Activated CD4-positive, alpha-beta T cell treated with anti-CD3 and anti-CD28 coated beads for 36 hours (primary cell): ENCODE data around the gene NPPA. TPM values are rescaled to one million over a fixed set of nuclear protein-coding genes. Genes with fewer than 3 reads are reported as not detected.

Source experiments
- ATAC-seq: fragments of 200-7000 bp; cut with Tn5 transposase; one replicate; pipeline ENCODE4 v1.10.0; 2021; ENCODE audit warnings: mild to moderate bottlenecking, moderate library complexity
- CTCF ChIA-PET: fragments of 350-600 bp; sonication (Branson Sonifier 250); formaldehyde crosslinking; loops from one replicate; lab custom pipeline; 2021; ENCODE audit warnings: antibody characterized with exemption; lab: Charles Lee
- POLR2A ChIA-PET: fragments of 350-600 bp; sonication (Branson Sonifier 250); formaldehyde crosslinking; loops from one replicate; lab custom pipeline; 2021; ENCODE audit warnings: antibody characterized with exemption, inconsistent platforms; lab: Charles Lee
- DNase-seq: peaks from one replicate; pipeline ENCODE4 v3.0.0-alpha.2; 2020
- H3K27ac Mint-ChIP-seq: one replicate; pipeline ENCODE4 v1.8.0; 2021; ENCODE audit warnings: mixed read lengths
- H3K27me3 Mint-ChIP-seq: one replicate; pipeline ENCODE4 v1.8.0; 2021; ENCODE audit warnings: mixed read lengths
- H3K36me3 Mint-ChIP-seq: one replicate; pipeline ENCODE4 v1.8.0; 2021; ENCODE audit warnings: low read depth, mixed read lengths
- H3K4me1 Mint-ChIP-seq: one replicate; pipeline ENCODE4 v1.8.0; 2021; ENCODE audit warnings: mixed read lengths
- H3K4me3 Mint-ChIP-seq: one replicate; pipeline ENCODE4 v1.8.0; 2021; ENCODE audit warnings: mild to moderate bottlenecking, moderate library complexity, mixed read lengths
- H3K9me3 Mint-ChIP-seq: one replicate; pipeline ENCODE4 v1.8.0; 2021; ENCODE audit warnings: low read depth, mixed read lengths
- intact Hi-C, 2 experiments: fragments of 100-400 bp; cut with DNase I in 1 of 2; cut with micrococcal nuclease in 1 of 2; formaldehyde crosslinking; loops; one replicate each; pipeline versions ENCODE4 v1.14.2 to v1.15.1; 2022 to 2024; cut with DNase I, micrococcal nuclease
- total RNA-seq, 2 experiments: library from RNA; stranded (reverse); gene quantifications; one replicate each; pipeline ENCODE4 v1.2.3, GENCODE V29; 2021

The NPPA gene
- total RNA-seq, 2 experiments from 2014 or later = not detected

GRCh38 chr1:11873395-11874257 lies 26.0 kb upstream of the NPPA start:
- Mint-ChIP-seq H3K27ac (no peak overlapping the region), H3K4me3 (no peak overlapping the region), H3K36me3 (no peaks in the 10 kb centered on the region), H3K27me3 (no peaks in the 10 kb centered on the region), H3K4me1 (no peaks in the 10 kb centered on the region), H3K9me3 (no peaks in the 10 kb centered on the region)
- DNase-seq = no peak
- no peak for ATAC-seq
- intact Hi-C loops = no loop called here
- ChIA-PET POLR2A (no interaction called here), CTCF (interaction anchor here (0.6 to 0.7 kb wide), 3 partner anchors 122 to 221 kb away, joined by 3 to 4 read pairs (median 3); no protein-coding TSS in a partner anchor)

GRCh38 chr1:11872545-11872944 lies 25.0 kb upstream of the NPPA start:
- Mint-ChIP-seq H3K4me3 (no peak overlapping the region), H3K27ac (no peak overlapping the region), H3K9me3 (no peaks in the 10 kb centered on the region), H3K4me1 (no peaks in the 10 kb centered on the region), H3K27me3 (no peaks in the 10 kb centered on the region), H3K36me3 (no peaks in the 10 kb centered on the region)
- CTCF ChIA-PET = interaction anchor here (0.7 kb wide), 2 partner anchors 121 to 220 kb away, joined by 3 to 4 read pairs; no protein-coding TSS in a partner anchor
- no peak for ATAC-seq
- intact Hi-C loops = no loop called here
- POLR2A ChIA-PET = no interaction called here
- no peak for DNase-seq

GRCh38 chr1:11869650-11870207 lies 22.1 kb upstream of the NPPA start:
- no peak overlapping the region for H3K27ac Mint-ChIP-seq
- intact Hi-C loops = no loop called here
- CTCF ChIA-PET = interaction anchor here (1.4 kb wide), 1 partner anchor 31 kb away, joined by 5 read pairs; no protein-coding TSS in a partner anchor
- DNase-seq = no peak
- H3K27me3 Mint-ChIP-seq = peaks cover 1% of the 10 kb centered on the region
- no peaks in the 10 kb centered on the region for H3K36me3 Mint-ChIP-seq
- H3K4me1 Mint-ChIP-seq = no peaks in the 10 kb centered on the region
- no peak for ATAC-seq
- H3K9me3 Mint-ChIP-seq = no peaks in the 10 kb centered on the region
- POLR2A ChIA-PET = interaction anchor here (2.4 kb wide), 1 partner anchor 40 kb away, joined by 6 read pairs; no protein-coding TSS in a partner anchor
- H3K4me3 Mint-ChIP-seq = no peak overlapping the region

GRCh38 chr1:11869104-11869503 lies 21.5 kb upstream of the NPPA start:
- Mint-ChIP-seq H3K9me3 (no peaks in the 10 kb centered on the region), H3K4me1 (no peaks in the 10 kb centered on the region), H3K27ac (no peak overlapping the region), H3K36me3 (no peaks in the 10 kb centered on the region), H3K27me3 (peaks cover 3% of the 10 kb centered on the region), H3K4me3 (no peak overlapping the region)
- intact Hi-C loops = no loop called here
- ATAC-seq = no peak
- POLR2A ChIA-PET = interaction anchor here (2.4 kb wide), 1 partner anchor 40 kb away, joined by 6 read pairs; no protein-coding TSS in a partner anchor
- DNase-seq = no peak
- CTCF ChIA-PET = no interaction called here

GRCh38 chr1:11868331-11868980 lies 20.9 kb upstream of the NPPA start:
- H3K36me3 Mint-ChIP-seq = no peaks in the 10 kb centered on the region
- no peak for ATAC-seq
- H3K27ac Mint-ChIP-seq = no peak overlapping the region
- no peaks in the 10 kb centered on the region for H3K4me1 Mint-ChIP-seq
- peaks cover 3% of the 10 kb centered on the region for H3K27me3 Mint-ChIP-seq
- no peak for DNase-seq
- no peaks in the 10 kb centered on the region for H3K9me3 Mint-ChIP-seq
- CTCF ChIA-PET = no interaction called here
- intact Hi-C loops = no loop called here
- POLR2A ChIA-PET = interaction anchor here (2.4 kb wide), 1 partner anchor 41 kb away, joined by 6 read pairs; no protein-coding TSS in a partner anchor
- no peak overlapping the region for H3K4me3 Mint-ChIP-seq

GRCh38 chr1:11862890-11863289 lies 15.3 kb upstream of the NPPA start:
- CTCF ChIA-PET = no interaction called here
- H3K27me3 Mint-ChIP-seq = peaks cover 34% of the 10 kb centered on the region
- intact Hi-C loops = no loop called here

GRCh38 chr1:11860587-11860986 lies 13.0 kb upstream of the NPPA start:
- DNase-seq = no peak
- no peaks in the 10 kb centered on the region for H3K36me3 Mint-ChIP-seq
- peaks cover 46% of the 10 kb centered on the region for H3K27me3 Mint-ChIP-seq
- no peaks in the 10 kb centered on the region for H3K9me3 Mint-ChIP-seq
- no peaks in the 10 kb centered on the region for H3K4me1 Mint-ChIP-seq
- intact Hi-C loops = no loop called here
- ChIA-PET POLR2A (interaction anchor here (1.8 kb wide), 1 partner anchor 48 kb away, joined by 11 read pairs; no protein-coding TSS in a partner anchor), CTCF (no interaction called here)
- ATAC-seq = no peak
- no peak overlapping the region for H3K27ac Mint-ChIP-seq
- no peak overlapping the region for H3K4me3 Mint-ChIP-seq

More at GRCh38 chr1:11862890-11863289, 15.3 kb upstream of the NPPA start:
- no peak overlapping the region for H3K4me3 Mint-ChIP-seq
- H3K27ac Mint-ChIP-seq = no peak overlapping the region
- no peaks in the 10 kb centered on the region for H3K36me3 Mint-ChIP-seq
- POLR2A ChIA-PET = no interaction called here
- DNase-seq = no peak
- no peak for ATAC-seq
- no peaks in the 10 kb centered on the region for H3K9me3 Mint-ChIP-seq
- no peaks in the 10 kb centered on the region for H3K4me1 Mint-ChIP-seq

GRCh38 chr1:11860083-11860482 lies 12.5 kb upstream of the NPPA start:
- no peak for ATAC-seq
- Mint-ChIP-seq H3K27ac (no peak overlapping the region), H3K4me1 (no peaks in the 10 kb centered on the region), H3K9me3 (no peaks in the 10 kb centered on the region), H3K27me3 (peaks cover 46% of the 10 kb centered on the region), H3K4me3 (no peak overlapping the region), H3K36me3 (no peaks in the 10 kb centered on the region)
- no peak for DNase-seq
- CTCF ChIA-PET = no interaction called here
- POLR2A ChIA-PET = interaction anchor here (1.8 kb wide), 1 partner anchor 48 kb away, joined by 11 read pairs; no protein-coding TSS in a partner anchor
- intact Hi-C loops = no loop called here

- Mint-ChIP-seq H3K36me3 (no peaks in the 10 kb centered on the region), H3K4me1 (no peaks in the 10 kb centered on the region), H3K4me3 (no peak overlapping the region), H3K27me3 (peaks cover 46% of the 10 kb centered on the region), H3K9me3 (no peaks in the 10 kb centered on the region), H3K27ac (no peak overlapping the region)
- intact Hi-C loops = no loop called here
- ATAC-seq (peak; percentile 60), DNase-seq (peak; percentile 82)
- POLR2A ChIA-PET = interaction anchor here (1.8 kb wide), 1 partner anchor 49 kb away, joined by 11 read pairs; no protein-coding TSS in a partner anchor
- CTCF ChIA-PET = interaction anchor here (0.6 kb wide), 1 partner anchor 48 kb away, joined by 3 read pairs; no protein-coding TSS in a partner anchor
Measured at GRCh38 chr1:11858968-11859871, 11.6 kb upstream of the NPPA start.

GRCh38 chr1:11858613-11858967 lies 11.0 kb upstream of the NPPA start, which contains the start of gene NPPB:
Gene NPPB, minus strand, starts transcription at chr1:11858945. Its CDS starts 112 bp downstream, at chr1:11858833.
- intact Hi-C loops = no loop called here
- no peaks in the 10 kb centered on the region for H3K36me3 Mint-ChIP-seq
- no peak within 1 kb of the TSS for H3K4me3 Mint-ChIP-seq
- H3K27ac Mint-ChIP-seq = no peak within 1 kb of the TSS
- ChIA-PET POLR2A (no interaction called here), CTCF (interaction anchor here (0.6 kb wide), 1 partner anchor 48 kb away, joined by 3 read pairs; no protein-coding TSS in a partner anchor)
- H3K27me3 Mint-ChIP-seq = peaks cover 48% of the 10 kb centered on the region
- no peak for ATAC-seq
- no peaks in the 10 kb centered on the region for H3K9me3 Mint-ChIP-seq
- no peak for DNase-seq
- no peaks in the 10 kb centered on the region for H3K4me1 Mint-ChIP-seq
